ENCODE measurements around the gene TEDC2. TPM values are rescaled to one million over a fixed set of nuclear protein-coding genes. Genes with fewer than 3 reads are reported as not detected.
"Not testable (repeated sequence)": the region's sequence is repeated elsewhere in the genome, so short reads cannot be mapped to it uniquely, and the experiment has no call there.

Gene TEDC2
- total and polyA plus RNA-seq, 5 donors from 2014 or later = 0.41 to 1.4 (median 0.67) TPM; not detected in 2

- ATAC-seq (ENCODE audit: low read depth in 2 of 2); H3K27me3 Mint-ChIP-seq; H3K27me3 ChIP-seq (ENCODE audit: control insufficient read depth, insufficient read depth, low read length); H3K4me3 Mint-ChIP-seq; DNase-seq; H3K4me3 ChIP-seq (ENCODE audit: low read depth, low read length); H3K27ac ChIP-seq (ENCODE audit: insufficient read depth, low read length, poor library complexity, severe bottlenecking); H3K36me3 ChIP-seq (ENCODE audit: control insufficient read depth, insufficient read depth, low read length); H3K4me1 ChIP-seq (ENCODE audit: control insufficient read depth, insufficient read depth, low read length, poor library complexity, severe bottlenecking); H3K9me3 Mint-ChIP-seq; H3K9me3 ChIP-seq (ENCODE audit: control insufficient read depth in 2 of 2, low read length in 2 of 2): not testable (repeated sequence)
- peaks cover 13% of the 10 kb centered on the region for H3K36me3 Mint-ChIP-seq
- peaks cover 0 to 14% (median 5%) of the 10 kb centered on the region in 4 donors for H3K4me1 Mint-ChIP-seq
- H3K27ac Mint-ChIP-seq = peak overlapping the region in 2 of 3 donors; percentile 11 to 62
These were observed 18.6 kb upstream of the TEDC2 start for GRCh38 chr16:2441143-2441804.

- no peaks in the 10 kb centered on the region for H3K9me3 Mint-ChIP-seq
- no peak overlapping the region for H3K4me3 Mint-ChIP-seq
- H3K36me3 Mint-ChIP-seq = peaks cover 22% of the 10 kb centered on the region
- H3K27me3 Mint-ChIP-seq = no peaks in the 10 kb centered on the region
- DNase-seq (no peak), ATAC-seq (ENCODE audit: low read depth in 2 of 2) (no peak)
- H3K4me1 Mint-ChIP-seq = peaks cover 0 to 14% (median 6%) of the 10 kb centered on the region in 4 donors
- Histone ChIP-seq H3K27ac (ENCODE audit: insufficient read depth, low read length, poor library complexity, severe bottlenecking) (no peak overlapping the region), H3K9me3 (ENCODE audit: control insufficient read depth in 2 of 2, low read length in 2 of 2) (no peaks in the 10 kb centered on the region), H3K36me3 (ENCODE audit: control insufficient read depth, insufficient read depth, low read length) (peaks cover 12% of the 10 kb centered on the region), H3K4me3 (ENCODE audit: low read depth, low read length) (no peak overlapping the region), H3K4me1 (ENCODE audit: control insufficient read depth, insufficient read depth, low read length, poor library complexity, severe bottlenecking) (peaks cover 5% of the 10 kb centered on the region), H3K27me3 (ENCODE audit: control insufficient read depth, insufficient read depth, low read length) (no peaks in the 10 kb centered on the region)
- no peak overlapping the region for H3K27ac Mint-ChIP-seq
These were observed 16.4 kb upstream of the TEDC2 start for GRCh38 chr16:2443555-2443954.

GRCh38 chr16:2447920-2448583 lies 11.9 kb upstream of the TEDC2 start:
- Mint-ChIP-seq H3K27ac (no peak overlapping the region), H3K27me3 (no peaks in the 10 kb centered on the region), H3K4me3 (peak overlapping the region in 1 of 4 donors; percentile 66), H3K9me3 (no peaks in the 10 kb centered on the region), H3K4me1 (peaks cover 0 to 2% (median 0%) of the 10 kb centered on the region in 4 donors), H3K36me3 (peaks cover 27% of the 10 kb centered on the region)
- peaks cover 21% of the 10 kb centered on the region for H3K36me3 ChIP-seq (ENCODE audit: control insufficient read depth, insufficient read depth, low read length)
- DNase-seq (no peak), ATAC-seq (ENCODE audit: low read depth in 2 of 2) (no peak)
- H3K4me3 ChIP-seq (ENCODE audit: low read depth, low read length) = no peak overlapping the region
- no peak overlapping the region for H3K27ac ChIP-seq (ENCODE audit: insufficient read depth, low read length, poor library complexity, severe bottlenecking)
- no peaks in the 10 kb centered on the region for H3K27me3 ChIP-seq (ENCODE audit: control insufficient read depth, insufficient read depth, low read length)
- no peaks in the 10 kb centered on the region for H3K4me1 ChIP-seq (ENCODE audit: control insufficient read depth, insufficient read depth, low read length, poor library complexity, severe bottlenecking)
- H3K9me3 ChIP-seq (ENCODE audit: control insufficient read depth in 2 of 2, low read length in 2 of 2) = no peaks in the 10 kb centered on the region

- Histone ChIP-seq H3K36me3 (ENCODE audit: control insufficient read depth, insufficient read depth, low read length) (peaks cover 23% of the 10 kb centered on the region), H3K4me1 (ENCODE audit: control insufficient read depth, insufficient read depth, low read length, poor library complexity, severe bottlenecking) (no peaks in the 10 kb centered on the region), H3K27me3 (ENCODE audit: control insufficient read depth, insufficient read depth, low read length) (no peaks in the 10 kb centered on the region), H3K27ac (ENCODE audit: insufficient read depth, low read length, poor library complexity, severe bottlenecking) (no peak overlapping the region), H3K4me3 (ENCODE audit: low read depth, low read length) (no peak overlapping the region), H3K9me3 (ENCODE audit: control insufficient read depth in 2 of 2, low read length in 2 of 2) (no peaks in the 10 kb centered on the region)
- Mint-ChIP-seq H3K9me3 (no peaks in the 10 kb centered on the region), H3K4me3 (no peak overlapping the region), H3K27ac (no peak overlapping the region), H3K27me3 (no peaks in the 10 kb centered on the region), H3K36me3 (peaks cover 34% of the 10 kb centered on the region), H3K4me1 (peaks cover 0 to 2% (median 0%) of the 10 kb centered on the region in 4 donors)
- ATAC-seq (ENCODE audit: low read depth in 2 of 2) (no peak), DNase-seq (no peak)
These were observed 10.8 kb upstream of the TEDC2 start for GRCh38 chr16:2449118-2449517.

GRCh38 chr16:2450535-2450934 lies 9.4 kb upstream of the TEDC2 start:
- no peak overlapping the region for H3K4me3 Mint-ChIP-seq
- H3K36me3 Mint-ChIP-seq = peaks cover 28% of the 10 kb centered on the region
- no peak for ATAC-seq (ENCODE audit: low read depth in 2 of 2)
- DNase-seq = no peak
- H3K4me3 ChIP-seq (ENCODE audit: low read depth, low read length) = no peak overlapping the region
- no peaks in the 10 kb centered on the region for H3K4me1 ChIP-seq (ENCODE audit: control insufficient read depth, insufficient read depth, low read length, poor library complexity, severe bottlenecking)
- no peaks in the 10 kb centered on the region for H3K27me3 Mint-ChIP-seq
- H3K9me3 ChIP-seq (ENCODE audit: control insufficient read depth in 2 of 2, low read length in 2 of 2) = no peaks in the 10 kb centered on the region
- no peak overlapping the region for H3K27ac Mint-ChIP-seq
- peaks cover 0 to 2% (median 0%) of the 10 kb centered on the region in 4 donors for H3K4me1 Mint-ChIP-seq
- no peak overlapping the region for H3K27ac ChIP-seq (ENCODE audit: insufficient read depth, low read length, poor library complexity, severe bottlenecking)
- peaks cover 24% of the 10 kb centered on the region for H3K36me3 ChIP-seq (ENCODE audit: control insufficient read depth, insufficient read depth, low read length)
- H3K9me3 Mint-ChIP-seq = no peaks in the 10 kb centered on the region
- H3K27me3 ChIP-seq (ENCODE audit: control insufficient read depth, insufficient read depth, low read length) = no peaks in the 10 kb centered on the region

GRCh38 chr16:2450975-2451381 lies 8.9 kb upstream of the TEDC2 start:
- Histone ChIP-seq H3K27ac (ENCODE audit: insufficient read depth, low read length, poor library complexity, severe bottlenecking) (no peak overlapping the region), H3K36me3 (ENCODE audit: control insufficient read depth, insufficient read depth, low read length) (peaks cover 22% of the 10 kb centered on the region), H3K4me3 (ENCODE audit: low read depth, low read length) (no peak overlapping the region), H3K9me3 (ENCODE audit: control insufficient read depth in 2 of 2, low read length in 2 of 2) (no peaks in the 10 kb centered on the region), H3K27me3 (ENCODE audit: control insufficient read depth, insufficient read depth, low read length) (no peaks in the 10 kb centered on the region), H3K4me1 (ENCODE audit: control insufficient read depth, insufficient read depth, low read length, poor library complexity, severe bottlenecking) (no peaks in the 10 kb centered on the region)
- ATAC-seq (ENCODE audit: low read depth in 2 of 2) (no peak), DNase-seq (no peak)
- Mint-ChIP-seq H3K27me3 (no peaks in the 10 kb centered on the region), H3K4me1 (peaks cover 0 to 2% (median 0%) of the 10 kb centered on the region in 4 donors), H3K9me3 (no peaks in the 10 kb centered on the region), H3K36me3 (peaks cover 28% of the 10 kb centered on the region), H3K27ac (no peak overlapping the region), H3K4me3 (peak overlapping the region in 1 of 4 donors; percentile 51)

GRCh38 chr16:2451851-2452320 lies 8.0 kb upstream of the TEDC2 start:
- no peak overlapping the region for H3K4me3 ChIP-seq (ENCODE audit: low read depth, low read length)
- no peak for DNase-seq
- no peak overlapping the region for H3K4me3 Mint-ChIP-seq

More at GRCh38 chr16:2451851-2452320, 8.0 kb upstream of the TEDC2 start:
- H3K4me1 ChIP-seq (ENCODE audit: control insufficient read depth, insufficient read depth, low read length, poor library complexity, severe bottlenecking) = no peaks in the 10 kb centered on the region
- no peaks in the 10 kb centered on the region for H3K9me3 Mint-ChIP-seq
- H3K36me3 Mint-ChIP-seq = peaks cover 21% of the 10 kb centered on the region
- H3K9me3 ChIP-seq (ENCODE audit: control insufficient read depth in 2 of 2, low read length in 2 of 2) = no peaks in the 10 kb centered on the region
- H3K27ac Mint-ChIP-seq = no peak overlapping the region
- ATAC-seq (ENCODE audit: low read depth in 2 of 2) = no peak
- H3K36me3 ChIP-seq (ENCODE audit: control insufficient read depth, insufficient read depth, low read length) = peaks cover 13% of the 10 kb centered on the region
- H3K4me1 Mint-ChIP-seq = peaks cover 0 to 2% (median 0%) of the 10 kb centered on the region in 4 donors
- no peaks in the 10 kb centered on the region for H3K27me3 ChIP-seq (ENCODE audit: control insufficient read depth, insufficient read depth, low read length)
- H3K27me3 Mint-ChIP-seq = no peaks in the 10 kb centered on the region
- H3K27ac ChIP-seq (ENCODE audit: insufficient read depth, low read length, poor library complexity, severe bottlenecking) = no peak overlapping the region
